Ovary (tissue), 3 donors: ENCODE results near the gene PDZRN3.

ENCODE experiments used
- POLR2A ChIP-seq: fragments of 450-650 bp; IDR thresholded peaks from one replicate; pipeline ENCODE4 v1.6.1; 2017; ENCODE audit warnings: antibody characterized with exemption, mild to moderate bottlenecking, moderate library complexity
- TF ChIP-seq, protein P1 (sequence below), 3 donors: fragments of 450-650 bp in 2 of 3; fragments of 200-600 bp in 1 of 3; IDR thresholded peaks; one replicate each; pipeline versions ENCODE4 v1.5.1 to v1.8.0; 2016 to 2022; ENCODE audit warnings: antibody characterized with exemption in 3 of 3, mild to moderate bottlenecking in 1 of 3
- donor health status: DM: no; HTN: no; CAD: no.

DNA sequence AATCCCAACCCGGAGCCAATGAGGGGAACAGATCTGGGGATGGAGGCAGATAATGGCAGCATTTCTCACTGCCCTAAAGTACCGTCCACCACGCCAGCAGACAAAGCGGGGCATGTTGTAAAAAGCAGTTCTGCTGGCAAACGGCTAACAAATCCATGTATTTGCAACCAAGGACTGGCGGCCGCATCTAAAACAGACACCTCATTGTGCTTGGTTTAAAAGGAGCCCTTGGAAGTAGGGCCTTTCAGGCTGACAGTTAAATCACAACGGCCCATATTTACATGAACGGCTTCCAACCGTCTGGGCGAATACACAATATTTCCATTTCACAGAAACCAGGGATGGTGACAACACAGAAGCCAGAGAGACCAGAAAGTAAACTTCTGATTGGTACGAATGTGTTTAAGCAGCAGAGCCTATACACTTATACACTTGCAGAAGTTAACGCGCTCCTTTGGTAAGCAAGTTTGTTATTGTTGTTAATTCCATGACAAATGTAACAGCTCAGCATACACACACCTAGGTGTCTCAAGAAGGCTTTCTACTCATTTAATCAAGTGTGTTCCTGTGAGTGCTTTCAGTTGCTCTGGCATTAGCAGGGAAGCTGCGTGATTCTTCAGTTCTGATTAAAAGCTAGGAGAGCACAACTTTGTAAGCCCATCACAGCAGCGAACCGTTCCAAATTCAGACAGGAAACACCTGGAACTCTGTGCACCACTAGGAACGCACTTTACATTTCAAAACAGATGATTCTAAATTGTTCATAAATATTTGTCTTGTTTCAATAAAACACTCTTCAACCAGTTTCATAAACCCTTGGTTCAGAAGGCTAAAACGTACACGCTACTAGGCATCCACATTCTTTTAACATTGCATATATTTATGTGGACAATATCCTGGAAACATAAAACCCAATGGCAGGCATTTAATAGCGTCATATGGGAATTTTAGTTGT, 112.9 kb downstream of the PDZRN3 start:
- TF ChIP-seq, protein P1, sequence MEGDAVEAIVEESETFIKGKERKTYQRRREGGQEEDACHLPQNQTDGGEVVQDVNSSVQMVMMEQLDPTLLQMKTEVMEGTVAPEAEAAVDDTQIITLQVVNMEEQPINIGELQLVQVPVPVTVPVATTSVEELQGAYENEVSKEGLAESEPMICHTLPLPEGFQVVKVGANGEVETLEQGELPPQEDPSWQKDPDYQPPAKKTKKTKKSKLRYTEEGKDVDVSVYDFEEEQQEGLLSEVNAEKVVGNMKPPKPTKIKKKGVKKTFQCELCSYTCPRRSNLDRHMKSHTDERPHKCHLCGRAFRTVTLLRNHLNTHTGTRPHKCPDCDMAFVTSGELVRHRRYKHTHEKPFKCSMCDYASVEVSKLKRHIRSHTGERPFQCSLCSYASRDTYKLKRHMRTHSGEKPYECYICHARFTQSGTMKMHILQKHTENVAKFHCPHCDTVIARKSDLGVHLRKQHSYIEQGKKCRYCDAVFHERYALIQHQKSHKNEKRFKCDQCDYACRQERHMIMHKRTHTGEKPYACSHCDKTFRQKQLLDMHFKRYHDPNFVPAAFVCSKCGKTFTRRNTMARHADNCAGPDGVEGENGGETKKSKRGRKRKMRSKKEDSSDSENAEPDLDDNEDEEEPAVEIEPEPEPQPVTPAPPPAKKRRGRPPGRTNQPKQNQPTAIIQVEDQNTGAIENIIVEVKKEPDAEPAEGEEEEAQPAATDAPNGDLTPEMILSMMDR (IDR thresholded peaks at IDR 0.05): no peak
- TF ChIP-seq POLR2A: no peak
